MM.1S (cell line): ENCODE data around the gene TFPI2.

Experiments
- DNase-seq: peaks from one replicate; pipeline ENCODE4 v3.0.0-alpha.2; 2015
- H2AFZ ChIP-seq: fragments of 300-600 bp; sonication (generic); 2 replicates; pipeline ENCODE4 v1.6.0; 2016; ENCODE audit warnings: antibody characterized with exemption, low read length
- H3F3A ChIP-seq: fragments of 300-600 bp; sonication (generic); 2 replicates; pipeline ENCODE4 v1.6.1; 2016; ENCODE audit warnings: mild to moderate bottlenecking, antibody characterized with exemption, low read length, moderate library complexity, mixed read lengths; ENCODE audit not compliant: insufficient read depth
- H3K27ac ChIP-seq: fragments of 300-600 bp; sonication (generic); 2 replicates; pipeline ENCODE4 v1.5.1; 2016; ENCODE audit warnings: mild to moderate bottlenecking, low read length
- H3K27me3 ChIP-seq: fragments of 300-600 bp; sonication (generic); replicated peaks from 2 replicates; pipeline ENCODE4 v1.6.0; 2016; ENCODE audit warnings: low read length; ENCODE audit not compliant: insufficient read depth
- H3K36me3 ChIP-seq: fragments of 300-600 bp; sonication (generic); replicated peaks from 2 replicates; pipeline ENCODE4 v1.6.1; 2016; ENCODE audit warnings: mild to moderate bottlenecking, low read length, mixed read lengths; ENCODE audit not compliant: insufficient read depth
- H3K4me1 ChIP-seq: fragments of 300-600 bp; sonication (generic); 2 replicates; pipeline ENCODE4 v1.6.1; 2016; ENCODE audit warnings: low read length, mixed read lengths
- H3K4me2 ChIP-seq: fragments of 300-600 bp; sonication (generic); 2 replicates; pipeline ENCODE4 v1.6.0; 2016; ENCODE audit warnings: low read depth, low read length
- H3K4me3 ChIP-seq: fragments of 300-600 bp; sonication (generic); 2 replicates; pipeline ENCODE4 v1.5.1; 2016; ENCODE audit warnings: low read length, mixed read lengths
- H3K79me2 ChIP-seq: fragments of 300-600 bp; sonication (generic); 2 replicates; pipeline ENCODE4 v1.6.1; 2016; ENCODE audit warnings: mixed run types, low read length, mixed read lengths
- H3K9ac ChIP-seq: fragments of 300-600 bp; sonication (generic); 2 replicates; pipeline ENCODE4 v1.6.1; 2016; ENCODE audit warnings: low read length, mixed read lengths
- H3K9me2 ChIP-seq: fragments of 300-600 bp; sonication (generic); replicated peaks from 2 replicates; pipeline ENCODE4 v1.6.1; 2016; ENCODE audit warnings: mild to moderate bottlenecking, low read length, mixed read lengths; ENCODE audit not compliant: insufficient read depth
- H3K9me3 ChIP-seq: fragments of 300-600 bp; sonication (generic); replicated peaks from 2 replicates; pipeline ENCODE4 v1.6.1; 2016; ENCODE audit warnings: mild to moderate bottlenecking, low read length, mixed read lengths; ENCODE audit not compliant: insufficient read depth
- H4K20me1 ChIP-seq: fragments of 300-600 bp; sonication (generic); 2 replicates; pipeline ENCODE4 v1.6.1; 2016; ENCODE audit warnings: mild to moderate bottlenecking, low read length, moderate library complexity, mixed read lengths; ENCODE audit not compliant: insufficient read depth
- CTCF ChIP-seq: fragments of 300-600 bp; sonication (generic); IDR thresholded peaks from 2 replicates; pipeline ENCODE4 v1.5.1; 2016; ENCODE audit warnings: antibody characterized with exemption, low read length, mixed read lengths
- EZH2 ChIP-seq: fragments of 300-600 bp; sonication (generic); optimal IDR thresholded peaks from 2 replicates; pipeline ENCODE3; 2017; ENCODE audit warnings: low read depth, mild to moderate bottlenecking, antibody characterized with exemption, low read length, mixed read lengths
- EZH2phosphoT487 ChIP-seq: fragments of 300-600 bp; sonication (generic); IDR thresholded peaks from 2 replicates; pipeline ENCODE4 v1.6.1; 2018; ENCODE audit warnings: antibody characterized with exemption, low read length

The TFPI2 gene

GRCh38 chr7:93877742-93878141, 12.8 kb downstream of the TFPI2 start:
- Histone ChIP-seq H3K36me3 (no peaks in the 10 kb centered on the region), H3K4me3 (peak overlapping the region; percentile 14; the same call in 1 of the 2 replicates), H2AFZ (0 out of 2 replicates have a peak overlapping the region, but pooled peaks have one; percentile 8), H4K20me1 (no peaks in the 10 kb centered on the region), H3F3A (no peaks in the 10 kb centered on the region), H3K27me3 (no peaks in the 10 kb centered on the region), H3K27ac (no peak overlapping the region), H3K4me2 (peak overlapping the region; percentile 31; the same call in 1 of the 2 replicates), H3K4me1 (no peaks in the 10 kb centered on the region), H3K79me2 (no peaks in the 10 kb centered on the region), H3K9ac (no peak overlapping the region), H3K9me3 (no peaks in the 10 kb centered on the region), H3K9me2 (no peaks in the 10 kb centered on the region)
- no peak for DNase-seq
- TF ChIP-seq CTCF (no peak), EZH2phosphoT487 (no peak), EZH2 (no peak)

- Histone ChIP-seq H3K9ac (no peak overlapping the region), H3K9me3 (no peaks in the 10 kb centered on the region; the same call in 1 of the 2 replicates), H3K27ac (no peak overlapping the region), H3K4me3 (no peak overlapping the region), H3K79me2 (no peaks in the 10 kb centered on the region), H4K20me1 (no peaks in the 10 kb centered on the region), H2AFZ (no peak overlapping the region), H3K4me1 (no peaks in the 10 kb centered on the region), H3K27me3 (no peaks in the 10 kb centered on the region), H3K9me2 (no peaks in the 10 kb centered on the region), H3F3A (no peaks in the 10 kb centered on the region), H3K36me3 (no peaks in the 10 kb centered on the region), H3K4me2 (no peak overlapping the region)
- TF ChIP-seq EZH2phosphoT487 (no peak), CTCF (no peak), EZH2 (no peak)
- DNase-seq, result no peak
Measured at GRCh38 chr7:93873998-93874574, 16.5 kb downstream of the TFPI2 start.

- Histone ChIP-seq H3K4me3 (no peak overlapping the region), H3K9me3 (no peaks in the 10 kb centered on the region; the same call in 1 of the 2 replicates), H3K36me3 (no peaks in the 10 kb centered on the region), H3K27me3 (no peaks in the 10 kb centered on the region), H3K4me2 (no peak overlapping the region), H3K79me2 (no peaks in the 10 kb centered on the region), H4K20me1 (no peaks in the 10 kb centered on the region), H3K9me2 (no peaks in the 10 kb centered on the region), H3K27ac (no peak overlapping the region), H3F3A (no peaks in the 10 kb centered on the region), H2AFZ (no peak overlapping the region), H3K4me1 (no peaks in the 10 kb centered on the region), H3K9ac (no peak overlapping the region)
- no peak for DNase-seq
- TF ChIP-seq CTCF, result no peak
- TF ChIP-seq EZH2, result no peak
- TF ChIP-seq EZH2phosphoT487, result no peak
Measured at GRCh38 chr7:93866886-93867285, 23.7 kb downstream of the TFPI2 start.
